Embryonic facial prominence (tissue), 1 donor: ENCODE measurements around the gene SEMA3G.

ENCODE experiments used
- DNase-seq: peaks from one replicate; pipeline ENCODE4 v3.0.0-alpha.2; 2016; ENCODE audit errors: extremely low spot score

Gene SEMA3G

GRCh38 chr3:52444860-52445793 is at the start of gene SEMA3G:
Gene SEMA3G, minus strand, starts transcription at chr3:52445103. Its CDS starts 76 bp downstream, at chr3:52445027.
- no peak for DNase-seq

- DNase-seq: no peak
Observed at GRCh38 chr3:52494445-52494844, 49.5 kb upstream of the SEMA3G start.

- no peak for DNase-seq
Observed at GRCh38 chr3:52493232-52494017, 48.5 kb upstream of the SEMA3G start.

- no peak for DNase-seq
Observed at GRCh38 chr3:52492059-52492458, 47.2 kb upstream of the SEMA3G start.

GRCh38 chr3:52490939-52491526 is 46.1 kb upstream of the SEMA3G start:
- no peak for DNase-seq

GRCh38 chr3:52490035-52490938 is 45.4 kb upstream of the SEMA3G start:
- no peak for DNase-seq

- DNase-seq: no peak
Observed at GRCh38 chr3:52489453-52489852, 44.5 kb upstream of the SEMA3G start.

GRCh38 chr3:52488746-52489145 is 43.8 kb upstream of the SEMA3G start:
- DNase-seq: no peak

- no peak for DNase-seq
Observed at GRCh38 chr3:52487788-52488691, 43.1 kb upstream of the SEMA3G start.

GRCh38 chr3:52487050-52487787 is 42.3 kb upstream of the SEMA3G start:
- DNase-seq: no peak

GRCh38 chr3:52484680-52485461 is 40.0 kb upstream of the SEMA3G start:
- DNase-seq: no peak

GRCh38 chr3:52483577-52484381 is 38.9 kb upstream of the SEMA3G start:
- no peak for DNase-seq

GRCh38 chr3:52483081-52483480 is 38.2 kb upstream of the SEMA3G start:
- DNase-seq: no peak

- no peak for DNase-seq
Observed at GRCh38 chr3:52481819-52482521, 37.1 kb upstream of the SEMA3G start.

GRCh38 chr3:52480768-52481715 is 36.1 kb upstream of the SEMA3G start:
- no peak for DNase-seq
